ENCODE data around the gene NUAK2. TPM values are rescaled to one million over a fixed set of nuclear protein-coding genes. Genes with fewer than 3 reads are reported as not detected.
A peak's percentile ranks its signal among the peaks of the same experiment; 100 is the strongest.

Gene NUAK2
- polyA plus RNA-seq, 3 donors = 9.1 to 44.9 (median 21.9) TPM

- Mint-ChIP-seq H3K4me3 (no peak overlapping the region), H3K4me1 (peaks cover 13% of the 10 kb centered on the region), H3K27ac (peak overlapping the region in 1 of 7 donors; percentile 59), H3K36me3 (peaks cover 0 to 2% of the 10 kb centered on the region in 2 donors), H3K27me3 (ENCODE audit: low read depth in 3 of 3) (peaks cover 1 to 8% (median 2%) of the 10 kb centered on the region in 3 donors), H3K9me3 (no peaks in the 10 kb centered on the region)
- Histone ChIP-seq H3K4me3 (replicated peaks in 1 of 3; ENCODE audit: low read depth in 2 of 3, low read length in 3 of 3) (no peak overlapping the region), H4K20me1 (ENCODE audit: insufficient read depth, low read length) (no peaks in the 10 kb centered on the region), H3K4me2 (replicated peaks; ENCODE audit: extremely low read depth, low read length, poor library complexity, severe bottlenecking) (no peak overlapping the region), H3K9ac (ENCODE audit: insufficient read depth, low read length, poor library complexity, severe bottlenecking) (no peak overlapping the region), H3K9me3 (replicated peaks in 1 of 2; ENCODE audit: control insufficient read depth in 1 of 2, insufficient read depth in 1 of 2, low read length in 2 of 2) (no peaks in the 10 kb centered on the region), H3K27ac (ENCODE audit: low read depth in 1 of 2, low read length in 2 of 2) (no peak overlapping the region), H3K36me3 (replicated peaks in 1 of 2; ENCODE audit: control insufficient read depth in 1 of 2, insufficient read depth in 2 of 2, low read length in 2 of 2) (no peaks in the 10 kb centered on the region), H2AFZ (ENCODE audit: insufficient read depth, low read depth, low read length, poor library complexity, severe bottlenecking) (no peak overlapping the region), H3K79me2 (ENCODE audit: insufficient read depth, low read length) (no peaks in the 10 kb centered on the region), H3K27me3 (ENCODE audit: control insufficient read depth in 2 of 2, insufficient read depth in 2 of 2, low read length in 2 of 2) (no peaks in the 10 kb centered on the region), H3K4me1 (ENCODE audit: control insufficient read depth in 1 of 2, insufficient read depth in 2 of 2, low read length in 2 of 2) (peaks cover 8 to 9% of the 10 kb centered on the region in 2 donors)
- intact Hi-C loops (cut with micrococcal nuclease) = loop anchor here in 1 of 2 donors (10.0 kb wide), 1 partner anchor 252 kb away; no protein-coding TSS in a partner anchor
- no peak for TF ChIP-seq CTCF (IDR thresholded peaks at IDR 0.05)
- no peak for DNase-seq
- 100% methylated on average over 1 of the region's 3 CpGs for WGBS (ENCODE audit: insufficient coverage)
Observed at GRCh38 chr1:205272536-205272935, 49.0 kb downstream of the NUAK2 start.

- Mint-ChIP-seq H3K4me1 (peaks cover 20% of the 10 kb centered on the region), H3K36me3 (peaks cover 0 to 2% of the 10 kb centered on the region in 2 donors), H3K27ac (no peak overlapping the region), H3K4me3 (no peak overlapping the region), H3K27me3 (ENCODE audit: low read depth in 3 of 3) (peaks cover 0 to 8% (median 2%) of the 10 kb centered on the region in 3 donors), H3K9me3 (no peaks in the 10 kb centered on the region)
- Histone ChIP-seq H3K9ac (ENCODE audit: insufficient read depth, low read length, poor library complexity, severe bottlenecking) (no peak overlapping the region), H2AFZ (ENCODE audit: insufficient read depth, low read depth, low read length, poor library complexity, severe bottlenecking) (no peak overlapping the region), H3K27ac (ENCODE audit: low read depth in 1 of 2, low read length in 2 of 2) (no peak overlapping the region), H3K4me3 (replicated peaks in 1 of 3; ENCODE audit: low read depth in 2 of 3, low read length in 3 of 3) (no peak overlapping the region), H3K4me1 (ENCODE audit: control insufficient read depth in 1 of 2, insufficient read depth in 2 of 2, low read length in 2 of 2) (peaks cover 13 to 17% of the 10 kb centered on the region in 2 donors), H3K4me2 (replicated peaks; ENCODE audit: extremely low read depth, low read length, poor library complexity, severe bottlenecking) (no peak overlapping the region), H4K20me1 (ENCODE audit: insufficient read depth, low read length) (no peaks in the 10 kb centered on the region), H3K9me3 (replicated peaks in 1 of 2; ENCODE audit: control insufficient read depth in 1 of 2, insufficient read depth in 1 of 2, low read length in 2 of 2) (no peaks in the 10 kb centered on the region), H3K27me3 (ENCODE audit: control insufficient read depth in 2 of 2, insufficient read depth in 2 of 2, low read length in 2 of 2) (no peaks in the 10 kb centered on the region), H3K79me2 (ENCODE audit: insufficient read depth, low read length) (no peaks in the 10 kb centered on the region), H3K36me3 (replicated peaks in 1 of 2; ENCODE audit: control insufficient read depth in 1 of 2, insufficient read depth in 2 of 2, low read length in 2 of 2) (no peaks in the 10 kb centered on the region)
- TF ChIP-seq CTCF (IDR thresholded peaks at IDR 0.05) = no peak
- intact Hi-C loops (cut with micrococcal nuclease) = loop anchor here in 1 of 2 donors (10.0 kb wide), 1 partner anchor 253 kb away; no protein-coding TSS in a partner anchor
- no peak for DNase-seq
- 95% methylated on average over 18 of the region's 18 CpGs for WGBS (ENCODE audit: insufficient coverage)
Observed at GRCh38 chr1:205271745-205272144, 49.8 kb downstream of the NUAK2 start.
